ENCODE measurements around the gene ZNF576. TPM values are rescaled to one million over a fixed set of nuclear protein-coding genes. Genes with fewer than 3 reads are reported as not detected.

The ZNF576 gene
- total and polyA plus RNA-seq, 2 donors (not counting 3 experiments of a cell fraction or from before 2014, with no cell fraction given), result 19.5 to 27.7 TPM

DNA sequence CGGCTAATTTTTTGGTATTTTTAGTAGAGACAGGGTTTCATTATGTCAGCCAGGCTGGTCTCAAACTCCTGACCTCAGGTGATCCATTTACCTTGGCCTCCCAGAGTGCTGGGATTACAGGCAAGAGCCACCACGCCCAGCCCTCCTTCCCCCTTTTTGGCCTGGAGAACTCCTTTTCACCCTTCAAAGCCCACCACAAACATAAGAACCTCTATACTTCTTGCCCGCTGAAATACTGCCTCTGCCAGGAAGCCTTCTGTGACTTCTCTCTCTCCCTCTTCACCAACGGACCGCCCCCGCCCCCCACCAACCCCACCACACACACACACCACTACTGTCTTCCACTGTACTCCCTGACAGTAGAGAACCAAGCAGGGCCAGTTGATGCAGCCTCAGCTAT, 20.6 kb downstream of the ZNF576 start:
- intact Hi-C loops (cut with micrococcal nuclease) (no loop called here), dilution Hi-C loops (cut with MboI; ENCODE audit: extremely low pct_ligation_motif_present, low sequenced_read_pairs) (no loop called here)
- CTCF ChIA-PET, result interaction anchor here (0.7 kb wide), 1 partner anchor 9 kb away, joined by 3 read pairs; no protein-coding TSS in a partner anchor
- POLR2A ChIA-PET, result no interaction called here
- Histone ChIP-seq H3K9me1 (replicated peaks; ENCODE audit: control insufficient read depth, extremely low read depth, insufficient read depth, low read length) (no peaks in the 10 kb centered on the region), H3K9ac (replicated peaks; ENCODE audit: extremely low read depth, insufficient read depth, low read length) (no peak overlapping the region), H3K79me2 (ENCODE audit: control insufficient read depth, insufficient read depth, low read length) (peaks cover 24% of the 10 kb centered on the region), H3K36me3 (ENCODE audit: control insufficient read depth in 2 of 2, extremely low read depth in 1 of 2, insufficient read depth in 2 of 2, low read length in 2 of 2) (peaks cover 0 to 19% of the 10 kb centered on the region in 2 experiments), H2AFZ (ENCODE audit: low read depth, low read length) (no peak overlapping the region), H3K4me2 (ENCODE audit: insufficient read depth, low read length) (no peak overlapping the region), H3K27ac (ENCODE audit: insufficient read depth, low read depth, low read length) (no peak overlapping the region), H3K4me3 (replicated peaks in 1 of 3; ENCODE audit: insufficient read depth in 1 of 3, low read depth in 1 of 3, low read length in 3 of 3) (no peak overlapping the region), H3K9me3 (replicated peaks; ENCODE audit: control insufficient read depth, insufficient read depth, low read length) (no peaks in the 10 kb centered on the region), H3K4me1 (ENCODE audit: control insufficient read depth, extremely low read depth, insufficient read depth, low read length) (peaks cover 12% of the 10 kb centered on the region), H4K20me1 (replicated peaks; ENCODE audit: control insufficient read depth, extremely low read depth, insufficient read depth, low read length) (no peaks in the 10 kb centered on the region), H3K27me3 (ENCODE audit: control insufficient read depth in 2 of 2, insufficient read depth in 2 of 2, low read length in 2 of 2) (no peaks in the 10 kb centered on the region)
- BruUV-seq (replicated peaks), result no TSS peak
- FAIRE-seq (no peak), DNase-seq (ENCODE audit: low read depth, low spot score) (no peak)
- TF ChIP-seq, protein P1, sequence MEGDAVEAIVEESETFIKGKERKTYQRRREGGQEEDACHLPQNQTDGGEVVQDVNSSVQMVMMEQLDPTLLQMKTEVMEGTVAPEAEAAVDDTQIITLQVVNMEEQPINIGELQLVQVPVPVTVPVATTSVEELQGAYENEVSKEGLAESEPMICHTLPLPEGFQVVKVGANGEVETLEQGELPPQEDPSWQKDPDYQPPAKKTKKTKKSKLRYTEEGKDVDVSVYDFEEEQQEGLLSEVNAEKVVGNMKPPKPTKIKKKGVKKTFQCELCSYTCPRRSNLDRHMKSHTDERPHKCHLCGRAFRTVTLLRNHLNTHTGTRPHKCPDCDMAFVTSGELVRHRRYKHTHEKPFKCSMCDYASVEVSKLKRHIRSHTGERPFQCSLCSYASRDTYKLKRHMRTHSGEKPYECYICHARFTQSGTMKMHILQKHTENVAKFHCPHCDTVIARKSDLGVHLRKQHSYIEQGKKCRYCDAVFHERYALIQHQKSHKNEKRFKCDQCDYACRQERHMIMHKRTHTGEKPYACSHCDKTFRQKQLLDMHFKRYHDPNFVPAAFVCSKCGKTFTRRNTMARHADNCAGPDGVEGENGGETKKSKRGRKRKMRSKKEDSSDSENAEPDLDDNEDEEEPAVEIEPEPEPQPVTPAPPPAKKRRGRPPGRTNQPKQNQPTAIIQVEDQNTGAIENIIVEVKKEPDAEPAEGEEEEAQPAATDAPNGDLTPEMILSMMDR (IDR thresholded peaks at IDR 0.05; ENCODE audit: extremely low read depth in 1 of 2, insufficient read depth in 1 of 2, low read depth in 1 of 2, low read length in 2 of 2), result no peak
- TF ChIP-seq GATA2 (IDR thresholded peaks at IDR 0.05; ENCODE audit: insufficient read depth, insufficient read length, low read depth, low read length) (no peak), MYC (IDR thresholded peaks at IDR 0.05; ENCODE audit: low read depth, low read length) (no peak), JUN (IDR thresholded peaks at IDR 0.05; ENCODE audit: borderline replicate concordance, insufficient read depth, insufficient read length, low read depth) (no peak), EZH2 (IDR thresholded peaks at IDR 0.05; ENCODE audit: borderline replicate concordance, low read depth, low read length, severe bottlenecking) (no peak), FOS (IDR thresholded peaks at IDR 0.05; ENCODE audit: borderline replicate concordance, insufficient read depth, low read length) (no peak), POLR2AphosphoS5 (IDR thresholded peaks at IDR 0.05; ENCODE audit: insufficient read depth, low read depth, low read length) (no peak), POLR2A (IDR thresholded peaks at IDR 0.05; ENCODE audit: low read depth, low read length) (no peak)
- TF ChIP-seq, protein P2, sequence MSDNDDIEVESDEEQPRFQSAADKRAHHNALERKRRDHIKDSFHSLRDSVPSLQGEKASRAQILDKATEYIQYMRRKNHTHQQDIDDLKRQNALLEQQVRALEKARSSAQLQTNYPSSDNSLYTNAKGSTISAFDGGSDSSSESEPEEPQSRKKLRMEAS (IDR thresholded peaks at IDR 0.05; ENCODE audit: insufficient read depth, insufficient read length), result no peak

Data from endothelial cell of umbilical vein (primary cell).